ENCODE results near the gene D2HGDH. TPM values are rescaled to one million over a fixed set of nuclear protein-coding genes. Genes with fewer than 3 reads are reported as not detected.
"Not testable (repeated sequence)": the region's sequence is repeated elsewhere in the genome, so short reads cannot be mapped to it uniquely, and the experiment has no call there.

The D2HGDH gene
- total and polyA plus RNA-seq, 7 donors = 6.0 to 36.9 (median 12.0) TPM

DNA sequence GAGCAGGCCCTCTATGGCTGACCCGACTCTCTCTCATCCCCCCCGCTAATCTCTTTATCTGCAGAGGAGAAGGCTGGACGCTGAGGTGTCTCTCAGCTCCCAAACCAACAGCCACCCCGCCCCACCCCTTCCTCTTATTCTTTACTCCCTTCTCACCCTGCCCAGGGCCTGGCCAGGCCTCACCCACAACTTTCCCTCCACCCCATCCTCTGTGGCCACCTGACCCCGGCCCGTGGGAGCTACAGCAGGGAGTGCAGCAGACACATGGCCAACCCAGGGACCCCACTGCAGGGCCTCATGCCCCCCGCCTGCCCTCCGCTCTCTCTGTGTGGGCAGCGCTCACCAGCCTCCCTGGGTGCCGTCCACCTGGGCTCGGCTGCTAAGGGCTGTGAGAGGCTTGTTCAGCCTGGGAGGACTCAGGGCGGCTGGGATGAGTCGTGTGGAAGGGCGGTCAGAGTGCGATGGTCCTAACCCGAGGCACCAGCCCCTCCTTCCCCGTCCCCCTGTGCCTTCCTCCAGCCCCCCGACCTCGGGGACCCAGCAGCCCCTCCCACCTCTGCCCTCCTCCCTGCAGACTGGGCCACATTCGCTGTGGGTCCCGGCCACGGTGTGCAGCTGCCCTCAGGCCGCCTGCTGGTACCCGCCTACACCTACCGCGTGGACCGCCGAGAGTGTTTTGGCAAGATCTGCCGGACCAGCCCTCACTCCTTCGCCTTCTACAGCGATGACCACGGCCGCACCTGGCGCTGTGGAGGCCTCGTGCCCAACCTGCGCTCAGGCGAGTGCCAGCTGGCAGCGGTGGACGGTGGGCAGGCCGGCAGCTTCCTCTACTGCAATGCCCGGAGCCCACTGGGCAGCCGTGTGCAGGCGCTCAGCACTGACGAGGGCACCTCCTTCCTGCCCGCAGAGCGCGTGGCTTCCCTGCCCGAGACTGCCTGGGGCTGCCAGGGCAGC is 81.3 kb downstream of the D2HGDH start:
- TF ChIP-seq POLR2AphosphoS5 (IDR thresholded peaks at IDR 0.05) (no peak), POLR2A (IDR thresholded peaks at IDR 0.05) (no peak), EP300 (IDR thresholded peaks at IDR 0.05) (no peak)
- TF ChIP-seq, protein P1, sequence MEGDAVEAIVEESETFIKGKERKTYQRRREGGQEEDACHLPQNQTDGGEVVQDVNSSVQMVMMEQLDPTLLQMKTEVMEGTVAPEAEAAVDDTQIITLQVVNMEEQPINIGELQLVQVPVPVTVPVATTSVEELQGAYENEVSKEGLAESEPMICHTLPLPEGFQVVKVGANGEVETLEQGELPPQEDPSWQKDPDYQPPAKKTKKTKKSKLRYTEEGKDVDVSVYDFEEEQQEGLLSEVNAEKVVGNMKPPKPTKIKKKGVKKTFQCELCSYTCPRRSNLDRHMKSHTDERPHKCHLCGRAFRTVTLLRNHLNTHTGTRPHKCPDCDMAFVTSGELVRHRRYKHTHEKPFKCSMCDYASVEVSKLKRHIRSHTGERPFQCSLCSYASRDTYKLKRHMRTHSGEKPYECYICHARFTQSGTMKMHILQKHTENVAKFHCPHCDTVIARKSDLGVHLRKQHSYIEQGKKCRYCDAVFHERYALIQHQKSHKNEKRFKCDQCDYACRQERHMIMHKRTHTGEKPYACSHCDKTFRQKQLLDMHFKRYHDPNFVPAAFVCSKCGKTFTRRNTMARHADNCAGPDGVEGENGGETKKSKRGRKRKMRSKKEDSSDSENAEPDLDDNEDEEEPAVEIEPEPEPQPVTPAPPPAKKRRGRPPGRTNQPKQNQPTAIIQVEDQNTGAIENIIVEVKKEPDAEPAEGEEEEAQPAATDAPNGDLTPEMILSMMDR (IDR thresholded peaks at IDR 0.05) = no peak
- intact Hi-C loops (cut with DNase I) = no loop called here
- Histone ChIP-seq H3K36me3 (no peaks in the 10 kb centered on the region), H3K4me3 (no peak overlapping the region), H3K27me3 (peaks cover 0 to 34% (median 10%) of the 10 kb centered on the region in 3 donors), H3K4me1 (no peaks in the 10 kb centered on the region), H3K27ac (no peak overlapping the region), H3K9me3 (no peaks in the 10 kb centered on the region)
- WGBS, 2 donors = 75 to 86% methylated on average over 48 of the region's 48 CpGs
- peak; percentile 61 for DNase-seq

GRCh38 chr2:241816431-241817121 is 82.1 kb downstream of the D2HGDH start:
- intact Hi-C loops (cut with DNase I) = no loop called here
- peak; percentile 57 for DNase-seq
- Histone ChIP-seq H3K9me3 (no peaks in the 10 kb centered on the region), H3K27ac (no peak overlapping the region), H3K4me1 (no peaks in the 10 kb centered on the region), H3K36me3 (no peaks in the 10 kb centered on the region), H3K4me3 (no peak overlapping the region), H3K27me3 (peaks cover 0 to 43% (median 10%) of the 10 kb centered on the region in 3 donors)
- TF ChIP-seq EP300 (IDR thresholded peaks at IDR 0.05) = no peak
- TF ChIP-seq, protein P1 (IDR thresholded peaks at IDR 0.05) = no peak
- TF ChIP-seq POLR2A (IDR thresholded peaks at IDR 0.05) = no peak
- no peak for TF ChIP-seq POLR2AphosphoS5 (IDR thresholded peaks at IDR 0.05)
- WGBS, 2 donors = 71 to 83% methylated on average over 33 of the region's 33 CpGs

- 16 to 36% methylated on average over 16 of the region's 16 CpGs for WGBS, 2 donors
- no peak for TF ChIP-seq EP300 (IDR thresholded peaks at IDR 0.05)
- TF ChIP-seq, protein P1 (IDR thresholded peaks at IDR 0.05) = no peak
- no peak for TF ChIP-seq POLR2AphosphoS5 (IDR thresholded peaks at IDR 0.05)
- no peak for TF ChIP-seq POLR2A (IDR thresholded peaks at IDR 0.05)
- H3K27me3 ChIP-seq = peaks cover 0 to 50% (median 10%) of the 10 kb centered on the region in 3 donors
- H3K4me1 ChIP-seq = no peaks in the 10 kb centered on the region
- DNase-seq = peak; percentile 59
- no peaks in the 10 kb centered on the region for H3K9me3 ChIP-seq
- intact Hi-C loops (cut with DNase I) = no loop called here
- H3K36me3 ChIP-seq = no peaks in the 10 kb centered on the region
- H3K4me3 ChIP-seq = no peak overlapping the region
- H3K27ac ChIP-seq = no peak overlapping the region
Measured at GRCh38 chr2:241817126-241817820, 82.8 kb downstream of the D2HGDH start.

DNA sequence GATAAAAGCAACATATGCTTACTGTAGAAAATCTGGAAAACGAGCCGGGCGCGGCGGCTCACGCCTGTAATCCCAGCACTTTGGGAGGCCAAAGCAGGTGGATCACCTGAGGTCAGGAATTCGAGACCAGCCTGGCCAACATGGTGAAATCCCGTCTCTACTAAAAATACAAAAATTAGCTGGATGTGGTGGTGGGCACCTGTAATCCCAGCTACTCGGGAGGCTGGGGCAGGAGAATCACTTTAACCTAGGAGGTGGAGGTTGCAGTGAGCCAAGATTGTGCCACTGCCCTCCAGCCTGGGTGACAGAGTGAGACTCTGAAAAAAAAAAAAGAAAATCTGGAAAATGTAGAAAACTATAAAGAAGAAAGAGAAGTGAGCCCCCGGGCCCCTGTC is 83.4 kb downstream of the D2HGDH start:
- H3K4me1 ChIP-seq; H3K9me3 ChIP-seq; H3K36me3 ChIP-seq; H3K4me3 ChIP-seq; DNase-seq; intact Hi-C loops (cut with DNase I); H3K27ac ChIP-seq: not testable (repeated sequence)
- H3K27me3 ChIP-seq = peaks cover 0 to 53% (median 10%) of the 10 kb centered on the region in 3 donors
- 34 to 70% methylated on average over 10 of the region's 10 CpGs for WGBS, 2 donors

Other genes with a start within 250 kb of the D2HGDH start
- gene STK25, start 226.0 kb upstream of the D2HGDH start, total RNA-seq = 100 to 1,000 TPM; 125 to 266 (median 178) TPM
- 100 to 1,000 TPM in 1 of 3 donors, 10 to 100 TPM in 2; 77.7 to 135 (median 79.3) TPM for gene STK25, start 226.0 kb upstream of the D2HGDH start, polyA plus RNA-seq
- 100 to 1,000 TPM in 1 of 4 donors, 10 to 100 TPM in 3; 46.6 to 112 (median 81.0) TPM for gene BOK, start 175.9 kb upstream of the D2HGDH start, total RNA-seq
- 10 to 100 TPM in 1 of 3 donors, 1 to 10 TPM in 2; 6.2 to 12.7 (median 8.4) TPM for gene BOK, start 175.9 kb upstream of the D2HGDH start, polyA plus RNA-seq
- 10 to 100 TPM; 28.9 to 44.7 (median 38.4) TPM for gene THAP4, start 97.5 kb upstream of the D2HGDH start, total RNA-seq
- 100 to 1,000 TPM in 2 of 3 donors, 10 to 100 TPM in 1; 69.3 to 112 (median 109) TPM for gene THAP4, start 97.5 kb upstream of the D2HGDH start, polyA plus RNA-seq
- 10 to 100 TPM; 35.2 to 69.8 (median 45.2) TPM for gene ATG4B, start 96.9 kb upstream of the D2HGDH start, total RNA-seq
- gene ATG4B, start 96.9 kb upstream of the D2HGDH start, polyA plus RNA-seq = 10 to 100 TPM; 27.6 to 70.7 (median 29.4) TPM
- gene DTYMK, start 47.8 kb upstream of the D2HGDH start, total RNA-seq = 10 to 100 TPM in 2 of 4 donors, 1 to 10 TPM in 2; 7.4 to 13.8 (median 10.8) TPM
- 10 to 100 TPM; 18.6 to 53.0 (median 23.8) TPM for gene DTYMK, start 47.8 kb upstream of the D2HGDH start, polyA plus RNA-seq
- gene ING5, start 32.6 kb upstream of the D2HGDH start, total RNA-seq = 10 to 100 TPM; 21.1 to 49.8 (median 29.9) TPM
- 10 to 100 TPM in 2 of 3 donors, 1 to 10 TPM in 1; 9.6 to 31.8 (median 20.1) TPM for gene ING5, start 32.6 kb upstream of the D2HGDH start, polyA plus RNA-seq
- gene GAL3ST2, start 42.2 kb downstream of the D2HGDH start, total RNA-seq = under 1 TPM in 2 of 4 donors, not detected in 2; 0.33 to 0.68 TPM
- gene GAL3ST2, start 42.2 kb downstream of the D2HGDH start, polyA plus RNA-seq = 10 to 100 TPM in 1 of 3 donors, 1 to 10 TPM in 2; 3.0 to 13.6 (median 4.2) TPM
- gene NEU4, start 74.6 kb downstream of the D2HGDH start, total RNA-seq = 1 to 10 TPM in 1 of 4 donors, under 1 TPM in 2, not detected in 1; 0.36 to 3.6 (median 0.49) TPM
- 10 to 100 TPM; 16.3 to 66.1 (median 39.1) TPM for gene NEU4, start 74.6 kb downstream of the D2HGDH start, polyA plus RNA-seq
- under 1 TPM in 3 of 4 donors, not detected in 1; 0.14 to 0.99 (median 0.36) TPM for gene PDCD1, start 124.3 kb downstream of the D2HGDH start, total RNA-seq
- gene PDCD1, start 124.3 kb downstream of the D2HGDH start, polyA plus RNA-seq = 1 to 10 TPM in 1 of 3 donors, not detected in 2; 3.2 TPM
- gene RTP5, start 135.1 kb downstream of the D2HGDH start, total RNA-seq = under 1 TPM in 1 of 4 donors, not detected in 3; 0.16 TPM
- under 1 TPM in 1 of 3 donors, not detected in 2; 0.19 TPM for gene RTP5, start 135.1 kb downstream of the D2HGDH start, polyA plus RNA-seq

All from sigmoid colon (tissue), 7 donors.